SK-N-MC (cell line): ENCODE measurements around the gene SPTLC3.

Source experiments
- EZH2 ChIP-seq: fragments of 200-600 bp; sonication (generic); IDR thresholded peaks from one replicate; pipeline ENCODE4 v1.6.1; 2017; ENCODE audit warnings: antibody characterized with exemption
- FOXP2 ChIP-seq: optimal IDR thresholded peaks from 2 replicates; pipeline ENCODE3; 2011; ENCODE audit warnings: mild to moderate bottlenecking, moderate library complexity; ENCODE audit not compliant: insufficient read depth; ENCODE audit errors: extremely low read length, control extremely low read depth
- POLR2AphosphoS5 ChIP-seq: IDR thresholded peaks from 2 replicates; pipeline ENCODE4 v1.6.1; 2012; ENCODE audit warnings: mild to moderate bottlenecking, low read depth, low read length, borderline replicate concordance

DNA sequence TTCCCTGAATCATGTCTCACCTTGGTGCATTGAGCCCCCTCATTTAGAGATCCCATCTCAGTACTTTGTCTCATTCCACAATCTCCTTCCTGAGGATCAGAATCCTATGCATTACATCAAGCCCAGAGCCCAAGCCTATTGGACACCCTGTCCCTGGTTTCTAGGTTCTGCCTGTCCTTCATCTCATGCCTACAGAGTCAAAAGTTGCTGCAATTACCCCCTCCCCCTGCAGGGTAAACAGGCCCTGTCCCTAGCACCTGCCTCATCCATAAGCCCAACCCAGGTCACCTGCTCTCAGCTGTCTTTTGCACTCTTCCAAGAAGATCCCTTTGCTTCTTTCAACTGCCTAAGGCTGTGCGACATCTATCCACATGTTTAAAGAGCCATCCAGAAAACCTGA, 93.9 kb downstream of the SPTLC3 start:
- TF ChIP-seq EZH2: no peak
- TF ChIP-seq POLR2AphosphoS5: no peak
- TF ChIP-seq FOXP2: no peak
